Kidney (tissue), 14 donors: ENCODE results near the gene FBXO22. TPM values are rescaled to one million over a fixed set of nuclear protein-coding genes. Genes with fewer than 3 reads are reported as not detected.
"Not testable (repeated sequence)": the region's sequence is repeated elsewhere in the genome, so short reads cannot be mapped to it uniquely, and the experiment has no call there.

Source experiments
- DNase-seq, 5 donors: peaks; one replicate each; pipeline ENCODE4 v3.0.0-alpha.2; 2013 to 2020
- FAIRE-seq: peaks from 2 replicates; lab custom pipeline; 2012; peaks lifted over from hg19 to GRCh38; lab: Jason Lieb, UNC
- H3K27ac ChIP-seq, 2 donors: one replicate each; pipeline ENCODE4 v1.7.0; 2013; ENCODE audit warnings: low read depth in 2 of 2, low read length in 2 of 2, inconsistent platforms in 1 of 2
- H3K27me3 ChIP-seq: one replicate; pipeline ENCODE4 v1.7.1; 2013; ENCODE audit warnings: low read length, inconsistent platforms; ENCODE audit not compliant: control insufficient read depth, insufficient read depth
- H3K36me3 ChIP-seq, 3 donors: one replicate each; pipeline versions ENCODE4 v1.7.0 to v1.7.1; 2013; ENCODE audit warnings: low read length in 3 of 3, control low read depth in 1 of 3, inconsistent platforms in 1 of 3; ENCODE audit not compliant: insufficient read depth in 3 of 3, control insufficient read depth in 2 of 3
- H3K4me1 ChIP-seq, 3 donors: one replicate each; pipeline versions ENCODE4 v1.7.0 to v1.7.1; 2013; ENCODE audit warnings: low read length in 3 of 3, inconsistent platforms in 1 of 3, low read depth in 1 of 3; ENCODE audit not compliant: control insufficient read depth in 2 of 3, insufficient read depth in 2 of 3
- H3K4me3 ChIP-seq, 3 donors: one replicate each; pipeline versions ENCODE4 v1.7.0 to v1.8.1; 2013; ENCODE audit warnings: low read length in 3 of 3, control low read depth in 1 of 3, inconsistent platforms in 1 of 3
- H3K9ac ChIP-seq, 3 donors: one replicate each; pipeline versions ENCODE4 v1.7.0 to v1.7.1; 2013; ENCODE audit warnings: low read length in 3 of 3, control low read depth in 1 of 3, inconsistent platforms in 1 of 3
- H3K9me3 ChIP-seq, 3 donors: one replicate each; pipeline versions ENCODE4 v1.7.0 to v1.7.1; 2013; ENCODE audit warnings: low read length in 3 of 3, control low read depth in 1 of 3, inconsistent platforms in 1 of 3; ENCODE audit not compliant: control insufficient read depth in 2 of 3, insufficient read depth in 1 of 3
- intact Hi-C: fragments of 100-400 bp; cut with DNase I; formaldehyde crosslinking; loops from one replicate; pipeline ENCODE4 v1.11.1; 2022
- polyA plus RNA-seq: library from polyadenylated mRNA; stranded (reverse); fragments of 350-450 nt; fragmentation: Illumina TruSeq; extraction: RNeasy Lipid Tissue Mini Kit (QIAGEN cat#74804); gene quantifications from one replicate; pipeline ENCODE4 v1.2.3, GENCODE V29; 2014; ENCODE audit warnings: low read depth, low replicate concordance; ENCODE audit not compliant: insufficient read depth
- total RNA-seq: library from RNA; stranded (reverse); fragmentation: NEBNext Ultra II Directional; extraction: Animal tissue kit (Norgen Biotek cat#: 25700); gene quantifications from one replicate; pipeline ENCODE4 v1.2.1, GENCODE V29; 2021
- TF ChIP-seq, protein P1 (sequence below): IDR thresholded peaks from 3 replicates; pipeline ENCODE4 v1.5.1; 2012; ENCODE audit warnings: mild to moderate bottlenecking, moderate library complexity, borderline replicate concordance; ENCODE audit not compliant: insufficient read depth; ENCODE audit errors: extremely low read depth
- donor health status: control.
- donor health status: control.
- donor health status: control.
- donor health status: control.
- donor health status: control.
- donor health status: DM: yes; HTN: yes; CAD: no.
- donor health status: Normal renal cell carcinoma (clear cell type).

FBXO22 gene
- total and polyA plus RNA-seq, 2 donors from 2014 or later, result 24.1 to 28.7 TPM

GRCh38 chr15:75895731-75896130 lies 7.9 kb upstream of the FBXO22 start:
- TF ChIP-seq, protein P1, sequence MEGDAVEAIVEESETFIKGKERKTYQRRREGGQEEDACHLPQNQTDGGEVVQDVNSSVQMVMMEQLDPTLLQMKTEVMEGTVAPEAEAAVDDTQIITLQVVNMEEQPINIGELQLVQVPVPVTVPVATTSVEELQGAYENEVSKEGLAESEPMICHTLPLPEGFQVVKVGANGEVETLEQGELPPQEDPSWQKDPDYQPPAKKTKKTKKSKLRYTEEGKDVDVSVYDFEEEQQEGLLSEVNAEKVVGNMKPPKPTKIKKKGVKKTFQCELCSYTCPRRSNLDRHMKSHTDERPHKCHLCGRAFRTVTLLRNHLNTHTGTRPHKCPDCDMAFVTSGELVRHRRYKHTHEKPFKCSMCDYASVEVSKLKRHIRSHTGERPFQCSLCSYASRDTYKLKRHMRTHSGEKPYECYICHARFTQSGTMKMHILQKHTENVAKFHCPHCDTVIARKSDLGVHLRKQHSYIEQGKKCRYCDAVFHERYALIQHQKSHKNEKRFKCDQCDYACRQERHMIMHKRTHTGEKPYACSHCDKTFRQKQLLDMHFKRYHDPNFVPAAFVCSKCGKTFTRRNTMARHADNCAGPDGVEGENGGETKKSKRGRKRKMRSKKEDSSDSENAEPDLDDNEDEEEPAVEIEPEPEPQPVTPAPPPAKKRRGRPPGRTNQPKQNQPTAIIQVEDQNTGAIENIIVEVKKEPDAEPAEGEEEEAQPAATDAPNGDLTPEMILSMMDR, result no peak
- no peaks in the 10 kb centered on the region for H3K9me3 ChIP-seq
- FAIRE-seq, result no peak

GRCh38 chr15:75900577-75900976 lies 3.1 kb upstream of the FBXO22 start:
- Histone ChIP-seq H3K9ac (no peak overlapping the region), H3K4me1 (peaks cover 0 to 6% (median 2%) of the 10 kb centered on the region in 3 donors)
- intact Hi-C loops, result no loop called here

More at GRCh38 chr15:75895731-75896130, 7.9 kb upstream of the FBXO22 start:
- H3K27me3 ChIP-seq, result no peaks in the 10 kb centered on the region
- H3K4me1 ChIP-seq, result no peaks in the 10 kb centered on the region
- no peak overlapping the region for H3K4me3 ChIP-seq
- no peak overlapping the region for H3K27ac ChIP-seq
- intact Hi-C loops, result no loop called here
- no peak for DNase-seq
- H3K36me3 ChIP-seq, result peaks cover 0 to 5% (median 0%) of the 10 kb centered on the region in 3 donors
- no peak overlapping the region for H3K9ac ChIP-seq

DNA sequence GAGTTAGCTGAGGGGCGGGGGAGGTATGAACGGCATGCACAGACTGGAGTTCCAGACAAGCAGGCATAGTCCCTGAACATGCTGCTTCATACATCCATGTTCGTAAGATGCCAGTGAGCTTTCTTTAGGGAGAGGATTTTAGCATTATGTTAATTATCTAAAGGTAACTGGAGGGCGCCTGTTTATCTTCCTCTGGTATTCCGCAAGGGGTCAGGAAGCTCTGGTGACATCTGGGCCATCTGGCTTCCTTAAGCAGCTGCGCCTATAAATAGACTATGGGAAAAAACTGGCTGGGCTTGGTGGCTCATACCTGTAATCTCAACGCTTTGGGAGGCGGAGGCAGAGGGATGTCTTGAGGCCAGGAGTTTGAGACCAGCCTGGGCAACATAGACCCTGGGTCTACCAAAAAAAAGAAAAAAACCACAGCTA lies 1.5 kb upstream of the FBXO22 start:
- Histone ChIP-seq H3K4me3 (no peak overlapping the region), H3K36me3 (peaks cover 0 to 6% (median 2%) of the 10 kb centered on the region in 3 donors), H3K27me3 (no peaks in the 10 kb centered on the region), H3K9ac (no peak overlapping the region), H3K4me1 (peaks cover 0 to 6% (median 2%) of the 10 kb centered on the region in 3 donors), H3K9me3 (no peaks in the 10 kb centered on the region), H3K27ac (no peak overlapping the region)
- TF ChIP-seq, protein P1, result no peak
- FAIRE-seq, result no peak
- intact Hi-C loops, result no loop called here
- DNase-seq, result peak in 3 of 5 donors; percentile 26 to 51 (median 40)

More at GRCh38 chr15:75900577-75900976, 3.1 kb upstream of the FBXO22 start:
- FAIRE-seq (no peak), DNase-seq (no peak)
- H3K27ac ChIP-seq, result no peak overlapping the region
- H3K9me3 ChIP-seq, result no peaks in the 10 kb centered on the region
- H3K36me3 ChIP-seq, result no peaks in the 10 kb centered on the region
- TF ChIP-seq, protein P1, result no peak
- no peak overlapping the region for H3K4me3 ChIP-seq
- H3K27me3 ChIP-seq, result no peaks in the 10 kb centered on the region

DNA sequence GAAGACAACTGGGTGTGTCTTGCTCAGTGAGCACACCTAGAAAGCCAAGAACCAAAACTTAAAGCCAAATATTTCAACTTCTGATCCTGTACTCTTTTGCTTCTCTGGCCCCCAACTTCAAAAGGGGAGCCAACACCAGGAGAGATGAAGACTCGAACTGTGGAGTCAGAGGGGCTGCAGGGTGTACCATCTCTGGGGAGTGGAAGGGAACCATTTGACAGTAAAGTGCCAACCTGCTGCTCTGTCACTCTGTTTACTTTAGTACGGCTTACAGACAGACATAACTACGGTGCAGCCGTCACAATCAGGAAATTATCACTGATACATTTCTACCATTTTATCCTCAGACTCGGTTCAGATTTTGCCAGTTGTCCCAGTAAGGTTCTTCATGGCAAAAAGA lies 1.6 kb downstream of the FBXO22 start:
- Histone ChIP-seq H3K4me1 (peaks cover 0 to 6% (median 2%) of the 10 kb centered on the region in 3 donors), H3K4me3 (no peak overlapping the region), H3K9me3 (no peaks in the 10 kb centered on the region), H3K27me3 (no peaks in the 10 kb centered on the region), H3K27ac (no peak overlapping the region), H3K36me3 (peaks cover 0 to 6% (median 6%) of the 10 kb centered on the region in 3 donors), H3K9ac (no peak overlapping the region)
- FAIRE-seq (no peak), DNase-seq (no peak)
- intact Hi-C loops, result no loop called here
- TF ChIP-seq, protein P1, result no peak

GRCh38 chr15:75910355-75910754 lies 6.7 kb downstream of the FBXO22 start:
- intact Hi-C loops, FAIRE-seq, H3K9ac ChIP-seq, H3K27ac ChIP-seq, DNase-seq, H3K4me3 ChIP-seq, H3K9me3 ChIP-seq, H3K27me3 ChIP-seq, H3K4me1 ChIP-seq: not testable (repeated sequence)
- H3K36me3 ChIP-seq, result peaks cover 4 to 21% (median 6%) of the 10 kb centered on the region in 3 donors
